ENCODE data around the gene MYO16.

Gene MYO16

DNA sequence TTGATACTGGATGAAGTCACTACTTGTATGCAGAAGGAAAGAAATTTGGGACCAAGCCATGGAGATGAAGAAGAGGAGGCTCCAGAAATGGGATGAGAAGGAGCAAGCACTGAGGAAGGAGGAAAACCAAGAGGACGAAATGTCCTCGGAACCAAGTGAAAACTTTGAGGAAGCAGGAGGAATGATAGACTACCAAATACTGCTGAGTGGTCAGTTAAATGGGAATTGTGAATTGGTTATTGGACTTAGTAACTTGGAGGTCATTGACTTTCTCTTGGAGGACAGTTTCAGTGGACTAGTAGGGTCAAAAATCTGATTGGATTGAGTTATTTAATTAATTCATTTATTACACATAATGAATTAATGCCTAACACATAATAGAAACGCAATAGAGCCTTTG lies 167.9 kb downstream of the MYO16 start:
- DNase-seq (ENCODE audit: low read depth in 2 of 2) = no peak

- DNase-seq (ENCODE audit: low read depth in 2 of 2) = no peak
Measured at GRCh38 chr13:108807841-108808240, 178.4 kb downstream of the MYO16 start.

GRCh38 chr13:108812165-108812564 lies 182.8 kb downstream of the MYO16 start:
- no peak for DNase-seq (ENCODE audit: low read depth in 2 of 2)

DNA sequence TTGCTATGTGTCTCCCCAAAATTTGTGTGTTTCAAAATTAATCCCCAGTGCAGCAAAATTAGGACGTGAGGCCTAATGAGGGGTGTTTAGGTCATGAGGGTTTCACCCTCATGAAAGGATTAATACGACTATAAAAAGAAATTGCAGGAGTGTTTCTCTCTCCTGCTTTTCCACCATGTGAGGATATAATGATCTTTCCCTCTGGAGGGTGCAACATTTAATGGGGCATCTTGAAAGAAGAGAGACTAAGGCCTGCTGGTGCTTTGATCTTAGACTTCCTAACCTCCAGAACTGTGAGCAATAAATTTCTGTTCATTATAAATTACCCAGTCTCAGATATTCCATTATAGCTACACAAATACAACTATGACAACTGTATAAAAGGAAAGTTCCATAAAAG lies 183.2 kb downstream of the MYO16 start:
- DNase-seq (ENCODE audit: low read depth in 2 of 2) = no peak

GRCh38 chr13:108813587-108814170 lies 184.3 kb downstream of the MYO16 start:
- DNase-seq (ENCODE audit: low read depth in 2 of 2) = no peak

GRCh38 chr13:108816375-108816774 lies 187.0 kb downstream of the MYO16 start:
- DNase-seq (ENCODE audit: low read depth in 2 of 2) = no peak

DNA sequence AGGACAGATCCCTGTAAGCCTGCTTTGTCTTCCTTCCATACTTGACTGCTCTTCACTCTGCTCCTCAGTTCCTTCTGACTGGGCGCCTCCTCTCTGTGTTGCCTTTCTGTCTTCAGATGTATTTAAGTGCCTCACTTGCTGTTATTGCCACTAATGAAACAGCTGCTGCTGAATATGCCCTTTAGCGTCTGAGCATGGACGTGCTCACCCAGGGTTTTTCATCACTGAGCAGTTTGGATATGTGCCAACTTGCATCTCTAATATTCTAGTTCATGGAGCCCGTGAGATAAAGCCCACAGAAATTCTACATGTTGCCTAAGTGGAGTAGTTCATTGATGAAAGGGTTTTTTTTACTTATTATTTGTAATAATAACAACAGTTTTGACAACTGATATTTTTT lies 198.2 kb downstream of the MYO16 start:
- DNase-seq (ENCODE audit: low read depth in 2 of 2) = no peak

DNA sequence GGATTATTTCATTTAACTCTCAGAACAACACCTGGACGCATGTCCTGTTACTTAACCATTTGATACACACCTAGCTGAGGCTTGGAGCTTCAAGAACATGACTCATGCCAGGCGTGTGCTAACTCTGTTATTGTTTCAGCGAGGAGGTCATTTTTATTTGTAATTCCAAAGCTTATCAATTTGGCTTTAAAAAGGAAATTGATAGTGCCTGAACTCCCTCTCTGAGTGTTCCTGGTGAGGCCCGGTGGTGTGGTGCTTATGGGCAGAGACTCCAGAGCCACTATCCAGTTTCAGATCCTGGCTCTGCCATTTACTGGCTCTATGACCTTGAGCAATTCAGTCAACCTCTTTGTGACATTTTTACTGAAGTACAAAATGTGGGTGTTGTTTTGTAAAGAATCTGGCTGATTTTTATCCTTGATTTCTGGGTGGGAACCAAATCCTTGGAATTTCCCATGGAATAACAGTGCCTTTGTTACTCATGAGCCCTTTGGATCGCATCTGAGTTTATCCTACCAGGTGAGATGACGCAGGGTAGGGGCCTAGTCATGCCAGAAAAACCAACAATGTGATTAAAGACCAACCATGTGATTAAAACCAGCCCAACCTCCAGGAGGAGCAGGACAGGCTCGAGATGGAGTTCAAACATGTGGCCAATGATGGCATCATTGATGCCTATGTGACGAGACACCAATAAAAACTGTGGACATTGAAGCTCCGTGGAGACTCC lies 198.8 kb downstream of the MYO16 start:
- DNase-seq (ENCODE audit: low read depth in 2 of 2) = no peak

DNA sequence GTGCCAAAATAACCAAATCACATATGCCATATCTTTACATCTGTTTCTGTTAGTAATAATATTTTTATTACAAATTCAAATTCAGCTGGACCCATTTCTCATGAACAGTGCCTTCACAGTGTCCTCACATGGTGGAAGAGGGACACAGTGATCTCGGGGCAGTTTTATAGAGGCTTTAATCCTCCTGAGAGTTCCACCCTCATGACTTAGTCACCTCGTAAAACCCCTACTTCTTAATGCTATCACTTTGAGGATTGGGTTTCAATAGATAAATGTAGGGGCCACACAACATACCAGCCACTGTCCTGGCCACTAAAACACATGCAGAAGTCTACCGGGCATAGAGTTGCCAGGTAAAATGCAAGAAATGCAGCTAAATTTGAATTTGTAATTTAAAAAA lies 201.5 kb downstream of the MYO16 start:
- no peak for DNase-seq (ENCODE audit: low read depth in 2 of 2)

DNA sequence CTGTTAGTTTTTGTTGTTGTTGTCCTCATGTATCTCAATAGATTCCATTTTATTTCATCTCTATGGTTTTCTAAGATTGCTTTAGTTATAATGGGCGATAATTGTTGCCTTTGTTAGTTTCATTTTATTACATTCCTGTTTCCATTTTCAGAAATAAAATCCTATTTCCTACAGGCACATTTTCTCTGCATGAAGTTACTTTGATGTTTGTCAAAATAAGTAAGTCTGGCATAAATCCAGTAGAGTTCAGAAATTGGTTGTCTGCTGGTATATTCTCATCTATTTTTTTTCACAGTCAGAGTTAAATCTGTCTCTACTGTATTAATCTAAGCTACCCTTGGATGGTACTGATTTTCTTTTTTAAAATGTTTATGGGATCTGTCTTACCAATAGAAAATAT lies 204.1 kb downstream of the MYO16 start:
- no peak for DNase-seq (ENCODE audit: low read depth in 2 of 2)

GRCh38 chr13:108834193-108834592 lies 204.8 kb downstream of the MYO16 start:
- DNase-seq (ENCODE audit: low read depth in 2 of 2) = no peak

DNA sequence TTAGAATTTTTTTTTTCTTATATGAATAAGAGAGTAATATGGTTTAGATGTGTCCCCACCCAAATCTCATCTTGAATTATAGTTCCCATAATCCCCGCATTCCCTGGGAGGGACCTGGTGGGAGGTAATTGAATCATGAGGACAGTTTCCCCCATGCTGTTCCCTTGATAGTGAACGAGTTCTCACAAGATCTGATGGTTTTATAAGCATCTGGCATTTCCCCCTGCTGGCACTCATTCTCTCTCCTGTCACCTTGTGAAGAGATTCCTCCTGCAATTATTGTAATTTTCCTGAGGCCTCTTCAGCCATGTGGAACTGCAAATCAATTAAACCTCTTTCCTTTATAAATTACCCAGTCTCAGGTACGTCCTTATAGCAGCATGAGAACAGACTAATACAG lies 205.7 kb downstream of the MYO16 start:
- DNase-seq (ENCODE audit: low read depth in 2 of 2) = no peak

- DNase-seq (ENCODE audit: low read depth in 2 of 2) = no peak
Measured at GRCh38 chr13:108850691-108851090, 221.3 kb downstream of the MYO16 start.

DNA sequence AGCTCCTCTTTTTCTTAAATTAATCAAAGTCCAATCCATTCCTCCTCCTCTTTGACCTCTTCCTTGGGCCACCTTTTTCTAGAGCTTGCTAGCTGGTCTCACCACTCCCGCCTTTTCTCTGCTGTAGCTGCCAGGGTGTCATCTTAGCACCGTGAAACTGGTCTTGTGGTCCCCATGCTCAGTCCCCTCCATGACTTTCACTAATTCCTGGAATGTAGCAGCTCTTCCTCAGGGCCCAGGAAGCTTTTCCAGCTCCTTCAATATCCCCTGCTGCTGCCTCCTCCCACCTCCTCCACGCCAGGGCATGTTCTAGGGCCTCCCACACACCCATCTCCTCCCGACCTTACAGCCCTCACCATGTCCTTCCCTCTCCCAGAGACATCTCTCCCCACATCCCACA lies 222.2 kb downstream of the MYO16 start:
- DNase-seq (ENCODE audit: low read depth in 2 of 2) = no peak

GRCh38 chr13:108853031-108853430 lies 223.6 kb downstream of the MYO16 start:
- no peak for DNase-seq (ENCODE audit: low read depth in 2 of 2)

- no peak for DNase-seq (ENCODE audit: low read depth in 2 of 2)
Measured at GRCh38 chr13:108855737-108856387, 226.5 kb downstream of the MYO16 start.

- DNase-seq (ENCODE audit: low read depth in 2 of 2) = no peak
Measured at GRCh38 chr13:108858676-108859075, 229.3 kb downstream of the MYO16 start.

DNA sequence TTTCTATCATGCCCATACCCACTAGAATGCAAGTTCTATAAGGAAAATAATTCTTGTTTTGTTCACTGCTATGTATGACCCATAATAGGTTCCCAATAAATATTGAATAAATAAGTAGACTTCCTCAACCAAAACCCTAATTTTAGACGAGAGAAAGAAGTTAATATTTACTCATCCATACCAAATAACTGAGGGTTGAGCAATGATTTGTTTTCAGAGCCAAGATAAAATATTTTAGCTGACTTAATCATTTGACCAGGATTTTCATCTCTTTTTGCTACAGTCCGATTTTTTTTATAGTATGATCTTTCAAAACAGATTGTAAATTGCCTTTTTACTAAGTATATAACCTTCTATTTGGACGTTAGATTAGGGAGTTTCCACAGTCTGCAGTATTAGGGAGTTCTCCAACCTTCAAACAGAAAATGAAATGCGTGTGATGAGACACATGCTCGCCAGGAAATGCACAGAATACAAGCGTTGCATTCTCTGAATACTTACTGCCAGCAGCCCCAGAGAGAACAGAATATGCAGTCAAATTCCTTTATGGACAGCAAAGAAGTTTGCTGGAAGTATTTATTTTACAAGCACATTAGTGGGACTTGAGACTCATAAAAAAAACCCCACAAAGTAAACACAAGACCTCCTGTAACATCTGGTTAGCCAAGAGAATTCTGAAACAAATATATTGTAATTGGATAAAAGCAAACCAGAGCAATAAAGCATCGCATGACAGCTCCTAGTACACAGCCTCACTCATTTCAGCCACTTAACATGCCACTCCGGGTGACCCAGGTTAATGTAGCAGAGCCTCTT lies 230.0 kb downstream of the MYO16 start:
- no peak for DNase-seq (ENCODE audit: low read depth in 2 of 2)

GRCh38 chr13:108860418-108860817 lies 231.0 kb downstream of the MYO16 start:
- no peak for DNase-seq (ENCODE audit: low read depth in 2 of 2)

DNA sequence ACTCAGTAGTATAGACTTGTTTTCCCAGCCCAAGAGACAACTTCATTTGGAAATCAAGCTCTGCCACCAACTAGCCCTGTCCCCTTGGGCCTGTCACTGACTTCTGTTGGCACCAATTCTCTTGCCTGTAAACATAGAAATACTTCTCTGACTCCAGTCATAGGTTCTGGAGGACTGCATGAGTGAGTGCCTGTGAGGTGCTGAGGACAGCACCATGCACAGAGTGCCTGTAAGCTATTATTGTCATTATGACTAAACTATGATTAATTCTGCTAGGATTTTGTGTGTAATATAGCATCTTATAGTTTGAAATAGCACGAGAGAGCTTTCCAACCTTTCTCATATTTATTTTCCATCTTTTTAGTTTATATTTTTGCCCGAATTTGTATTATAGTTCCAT lies 247.9 kb downstream of the MYO16 start:
- DNase-seq (ENCODE audit: low read depth in 2 of 2) = no peak

- no peak for DNase-seq (ENCODE audit: low read depth in 2 of 2)
Measured at GRCh38 chr13:108878732-108879131, 249.3 kb downstream of the MYO16 start.

DNA sequence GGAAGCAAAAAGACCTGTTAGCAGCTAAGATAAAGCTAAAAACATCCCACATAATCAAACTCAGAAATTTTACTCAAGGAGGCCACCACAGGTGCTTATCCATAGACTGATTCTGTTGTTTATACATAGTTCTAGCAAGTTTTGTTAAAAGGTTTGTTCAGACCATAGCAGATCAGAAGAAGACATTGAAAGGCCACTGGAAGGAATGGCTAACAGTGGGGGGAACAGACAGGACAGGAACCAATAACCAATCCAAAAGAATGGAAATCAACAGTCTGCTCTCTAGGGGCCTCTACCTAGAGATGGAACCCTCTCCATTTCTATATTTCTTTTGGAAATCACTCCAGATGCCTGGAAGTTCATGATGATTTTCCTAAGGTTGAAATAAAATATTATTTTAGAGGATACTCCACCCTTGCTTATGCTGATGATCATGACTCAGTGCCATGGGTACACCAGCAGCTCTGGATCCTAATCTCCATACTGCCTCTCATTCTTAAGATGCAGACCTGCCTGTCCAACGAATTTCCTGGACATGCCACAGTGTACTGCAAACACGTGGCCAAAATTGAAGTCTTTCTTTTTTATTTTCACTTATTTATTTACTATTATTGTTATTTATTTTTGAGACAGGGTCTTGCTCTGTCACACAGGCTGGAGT lies 260.0 kb downstream of the MYO16 start:
- no peak for DNase-seq (ENCODE audit: low read depth in 2 of 2)
